Measurements from ENCODE around the gene ZNF664.

Gene ZNF664

DNA sequence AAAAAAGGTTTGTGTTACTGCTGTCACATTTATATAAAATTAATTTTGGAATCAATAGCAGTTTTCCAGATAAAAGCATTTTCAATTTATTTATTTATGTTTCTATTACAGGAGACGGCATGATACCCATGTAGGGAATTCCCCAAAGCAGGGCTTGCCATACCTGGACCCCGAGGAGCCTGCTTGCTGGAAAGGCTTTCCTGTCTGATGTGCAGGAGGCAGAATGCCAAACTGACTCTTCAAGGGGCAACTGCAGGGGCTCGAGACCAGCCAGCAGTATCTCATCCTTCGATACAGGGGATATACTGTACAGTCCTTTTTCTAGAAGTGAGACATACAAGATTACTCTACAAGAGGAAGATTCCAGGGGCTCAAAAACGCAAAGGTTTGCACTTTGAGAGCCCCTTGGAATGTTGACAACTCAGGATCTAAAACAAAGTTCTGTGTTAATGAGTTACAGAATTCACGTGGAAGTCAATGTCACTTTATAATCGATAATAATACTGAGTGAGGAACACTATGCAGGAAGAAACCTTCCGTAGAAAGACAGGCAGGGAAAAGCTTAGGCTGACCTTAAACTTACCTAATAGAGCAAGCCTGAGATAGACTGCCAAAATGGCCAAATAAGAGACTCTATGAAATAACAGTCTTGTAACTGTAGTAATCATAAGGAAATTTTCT is 38.6 kb downstream of the ZNF664 start:
- DNase-seq = no peak

DNA sequence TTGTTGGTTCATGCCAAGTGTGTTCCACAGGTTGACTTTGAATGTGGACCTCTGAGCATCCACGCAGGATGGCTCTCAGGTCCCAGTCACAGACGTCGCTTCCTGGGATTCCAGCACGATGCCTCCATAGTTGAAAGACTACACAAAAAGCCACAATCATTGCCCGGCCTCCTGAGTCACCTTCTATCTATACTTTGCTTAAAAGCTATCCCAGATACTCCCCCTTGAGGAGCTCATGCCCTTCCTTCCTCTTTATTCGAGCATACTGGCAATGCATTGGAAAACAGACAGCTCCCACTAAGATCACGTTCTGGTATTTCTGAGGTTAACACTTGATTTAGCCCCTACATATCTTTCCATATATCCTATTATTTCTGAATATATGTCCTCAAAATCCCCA is 40.1 kb downstream of the ZNF664 start:
- DNase-seq = no peak

DNA sequence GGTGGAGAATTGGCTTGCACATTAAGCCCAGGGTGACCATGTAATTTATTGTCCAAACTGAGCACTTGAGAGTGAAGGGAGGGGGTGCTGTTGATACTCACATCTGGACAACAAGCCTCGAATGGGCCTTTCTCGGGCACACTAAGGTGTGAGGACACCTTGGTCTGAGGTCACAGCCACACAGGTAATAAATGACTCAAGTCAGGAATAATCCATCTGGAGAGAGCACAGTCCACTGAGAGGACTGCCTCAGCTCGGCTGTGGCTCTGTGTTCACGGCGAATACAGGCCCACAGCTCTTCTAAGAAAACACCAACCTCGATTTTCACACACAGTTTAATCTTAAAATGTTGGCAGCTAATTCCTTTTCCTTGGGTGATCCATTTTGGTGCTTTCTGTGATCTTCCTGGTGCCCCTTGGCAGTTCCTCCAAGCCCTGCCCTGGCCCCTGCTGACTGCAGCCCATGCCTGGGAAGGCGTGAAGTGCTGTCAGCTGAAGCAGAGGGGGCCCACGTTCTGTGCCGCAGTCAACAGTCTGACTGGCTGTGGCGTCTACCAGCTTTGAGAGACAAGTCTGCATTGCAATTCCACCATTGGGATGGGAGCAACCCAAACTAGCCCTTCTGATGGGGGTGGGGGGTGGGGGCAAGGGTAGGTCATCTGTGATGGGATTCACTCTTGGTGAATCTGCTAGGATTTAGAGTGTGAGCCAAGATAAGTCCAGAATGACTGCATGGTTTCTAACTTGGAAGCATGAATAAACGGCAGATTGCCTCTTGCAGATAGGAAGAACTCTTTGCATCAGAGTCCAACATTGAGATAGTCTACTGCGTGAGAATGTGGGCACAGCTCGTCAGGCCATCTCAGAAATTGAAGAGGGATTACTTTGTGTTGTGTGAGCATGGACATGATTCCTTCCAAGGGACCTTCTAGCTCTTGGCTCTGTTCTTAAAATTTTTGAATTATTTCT is 42.8 kb downstream of the ZNF664 start:
- DNase-seq = no peak

DNA sequence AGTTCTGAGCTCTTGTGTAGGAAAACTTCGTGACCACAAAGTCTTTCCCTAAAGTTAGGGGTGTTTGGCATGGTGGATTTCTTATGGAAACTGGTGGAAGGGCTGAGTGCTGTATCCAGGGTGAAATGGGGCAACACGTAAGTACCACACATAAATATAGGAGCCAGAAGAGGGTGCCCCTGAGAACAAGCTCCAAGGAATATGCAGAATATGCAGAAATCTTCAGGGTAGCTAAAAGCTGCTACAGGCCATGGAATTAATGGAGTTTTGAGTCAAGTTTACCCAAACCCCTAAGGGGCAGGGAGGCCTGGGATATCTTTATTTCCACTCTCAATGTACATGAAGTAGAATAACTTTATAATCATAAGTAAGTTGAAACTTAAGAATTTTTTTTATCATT is 44.0 kb downstream of the ZNF664 start:
- no peak for DNase-seq

DNA sequence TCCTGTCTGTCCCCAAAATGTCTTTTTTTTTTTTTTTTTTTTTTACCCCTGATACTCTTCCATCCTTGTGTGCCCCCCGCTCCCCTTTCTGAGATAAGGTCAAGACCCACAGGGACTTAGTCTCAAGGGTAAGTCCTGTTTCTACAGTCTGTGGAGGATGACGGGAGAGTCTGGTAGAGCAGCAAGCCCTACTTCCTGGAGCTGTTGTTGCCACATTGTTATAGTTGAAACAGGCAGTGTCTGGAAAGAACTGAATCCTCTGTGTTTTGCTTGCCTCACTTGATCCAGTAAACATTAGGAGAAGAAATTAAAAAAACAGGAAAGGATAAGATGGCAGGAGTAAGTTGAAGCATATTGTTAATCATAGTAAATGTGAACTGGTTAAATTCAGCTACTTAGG is 45.5 kb downstream of the ZNF664 start:
- no peak for DNase-seq

DNA sequence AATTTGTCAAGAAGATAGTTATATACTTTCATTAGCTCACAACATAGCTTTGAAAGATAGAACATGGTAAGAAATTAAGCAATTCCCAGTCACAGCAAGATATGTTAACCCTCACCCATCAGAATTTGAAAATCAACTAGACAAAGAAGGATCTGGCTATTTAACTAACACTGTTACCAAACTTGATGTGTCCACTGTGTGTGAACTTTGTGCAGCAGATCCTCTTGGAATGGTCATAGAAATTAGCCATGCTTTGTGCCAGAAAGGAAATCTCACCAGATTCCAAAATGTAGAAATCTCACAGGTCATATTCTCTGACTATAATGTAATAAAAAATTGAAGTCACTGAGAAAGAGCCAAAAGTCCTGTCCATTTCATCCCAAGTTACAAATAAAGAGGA is 46.1 kb downstream of the ZNF664 start:
- DNase-seq = no peak

DNA sequence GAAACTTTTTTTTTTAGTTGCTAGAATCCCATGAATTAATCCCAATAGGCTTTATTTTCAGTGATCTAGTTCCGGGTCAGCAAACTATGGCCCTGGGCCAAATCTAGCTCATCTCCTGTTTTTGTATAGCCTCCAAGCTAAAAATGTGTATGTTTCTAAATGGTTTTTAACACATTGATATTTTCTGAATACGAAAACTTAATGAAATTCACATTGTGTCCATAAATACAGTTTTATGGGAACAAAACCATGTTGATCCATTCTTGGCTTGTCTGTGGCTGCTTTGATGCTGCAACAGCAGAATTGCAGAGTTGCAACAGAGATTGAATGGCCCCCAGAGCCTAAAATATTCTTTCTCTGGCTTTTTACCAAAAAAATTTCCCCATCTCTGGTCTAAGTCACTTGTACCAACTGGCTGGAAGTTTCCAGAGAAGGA is 47.5 kb downstream of the ZNF664 start:
- DNase-seq = no peak

DNA sequence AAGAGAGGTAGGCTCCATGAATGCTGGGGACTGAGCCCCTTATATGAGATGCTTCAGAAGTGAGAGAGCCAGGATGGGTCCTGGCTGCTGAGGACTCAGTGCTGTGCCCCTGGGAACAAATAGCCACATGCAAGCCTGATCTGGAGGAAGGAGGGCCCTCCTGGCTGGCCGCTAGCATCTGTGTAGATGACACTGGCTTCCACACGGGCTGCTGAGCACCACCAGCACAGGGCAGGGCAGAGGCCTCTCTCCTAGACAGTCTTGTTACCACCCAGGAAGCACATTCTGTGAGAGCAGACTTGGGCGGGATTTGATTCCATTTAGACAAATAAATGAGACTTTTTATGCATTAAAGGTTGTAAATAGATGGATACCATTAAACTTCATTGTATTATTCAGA is 48.0 kb downstream of the ZNF664 start:
- no peak for DNase-seq

DNA sequence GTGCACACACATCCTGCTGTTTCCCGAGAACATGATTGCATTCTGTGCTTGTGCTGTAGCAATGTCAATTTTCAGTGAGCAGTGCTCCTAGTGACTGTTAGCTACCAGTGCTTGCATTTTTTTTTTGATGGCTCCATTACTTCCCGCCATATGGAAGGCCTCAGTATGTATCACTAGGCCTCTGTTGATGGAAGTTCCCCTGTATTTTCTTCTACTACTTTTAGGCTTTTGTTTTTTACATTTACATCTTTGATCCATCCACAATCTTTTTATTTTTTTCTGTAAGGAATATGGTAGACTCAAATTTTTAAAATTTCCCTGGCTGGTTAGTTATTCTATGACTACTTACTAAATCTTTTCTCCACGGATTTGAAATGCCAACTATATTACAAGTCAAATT is 49.1 kb downstream of the ZNF664 start:
- DNase-seq = no peak

DNA sequence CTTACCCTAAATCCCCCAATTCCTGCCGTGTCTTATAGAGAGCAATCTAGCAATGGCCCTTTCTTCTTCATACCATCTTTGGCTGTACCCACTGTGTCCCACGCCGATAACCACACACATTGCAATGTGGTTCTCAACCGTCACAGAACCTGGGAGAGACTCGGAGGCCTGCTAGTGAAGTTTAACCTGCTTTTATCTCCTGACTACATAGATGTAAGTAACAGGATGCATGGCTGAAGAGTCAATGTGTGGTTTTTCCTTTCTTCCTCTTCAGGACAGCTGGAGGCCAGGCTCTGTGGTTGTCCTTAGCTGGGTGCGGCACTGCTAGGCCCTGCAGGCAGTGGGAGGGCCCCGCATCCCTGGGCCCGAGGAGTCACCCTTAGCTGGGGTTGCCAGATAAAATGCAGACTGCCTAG is 51.3 kb downstream of the ZNF664 start:
- DNase-seq = no peak

DNA sequence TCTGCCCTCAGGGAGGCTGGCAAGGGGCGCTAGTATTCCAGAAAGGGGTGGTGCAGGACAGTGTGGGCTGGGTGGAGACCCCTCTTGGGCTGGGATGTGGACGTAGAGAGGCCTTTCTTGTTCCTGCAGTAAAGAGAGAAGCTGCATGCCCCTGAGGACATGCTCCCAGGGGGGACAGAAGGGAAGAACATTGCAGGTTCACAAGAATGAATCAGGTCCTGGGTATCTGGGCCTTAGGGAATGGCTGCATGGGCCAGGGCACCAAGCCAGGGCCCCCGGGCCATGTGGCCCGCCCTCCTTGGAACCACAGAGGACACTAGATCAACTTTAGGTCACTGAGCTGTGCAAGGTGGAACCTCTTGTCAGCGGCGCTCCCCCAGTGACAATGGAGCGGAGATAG is 51.8 kb downstream of the ZNF664 start:
- DNase-seq = no peak

DNA sequence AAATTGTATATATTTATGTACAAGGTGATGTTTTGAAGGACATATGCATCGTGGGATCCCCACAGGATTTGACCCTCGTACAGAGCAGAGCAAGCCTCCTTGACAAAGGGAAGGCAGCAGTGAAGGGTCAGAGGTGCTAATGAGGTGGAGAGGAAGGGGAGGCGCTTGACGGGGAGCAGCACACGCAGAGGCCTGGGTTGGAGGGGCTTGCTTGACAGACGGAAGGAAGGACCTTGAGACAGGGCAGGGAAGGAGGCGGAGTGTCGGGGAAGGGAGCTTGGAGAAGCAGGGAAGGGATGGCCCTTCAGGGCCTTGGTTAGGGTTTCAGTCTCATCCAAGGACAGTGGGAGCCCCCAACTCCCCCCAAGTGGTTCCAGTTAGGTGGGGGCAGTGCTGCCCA is 52.6 kb downstream of the ZNF664 start:
- no peak for DNase-seq

DNA sequence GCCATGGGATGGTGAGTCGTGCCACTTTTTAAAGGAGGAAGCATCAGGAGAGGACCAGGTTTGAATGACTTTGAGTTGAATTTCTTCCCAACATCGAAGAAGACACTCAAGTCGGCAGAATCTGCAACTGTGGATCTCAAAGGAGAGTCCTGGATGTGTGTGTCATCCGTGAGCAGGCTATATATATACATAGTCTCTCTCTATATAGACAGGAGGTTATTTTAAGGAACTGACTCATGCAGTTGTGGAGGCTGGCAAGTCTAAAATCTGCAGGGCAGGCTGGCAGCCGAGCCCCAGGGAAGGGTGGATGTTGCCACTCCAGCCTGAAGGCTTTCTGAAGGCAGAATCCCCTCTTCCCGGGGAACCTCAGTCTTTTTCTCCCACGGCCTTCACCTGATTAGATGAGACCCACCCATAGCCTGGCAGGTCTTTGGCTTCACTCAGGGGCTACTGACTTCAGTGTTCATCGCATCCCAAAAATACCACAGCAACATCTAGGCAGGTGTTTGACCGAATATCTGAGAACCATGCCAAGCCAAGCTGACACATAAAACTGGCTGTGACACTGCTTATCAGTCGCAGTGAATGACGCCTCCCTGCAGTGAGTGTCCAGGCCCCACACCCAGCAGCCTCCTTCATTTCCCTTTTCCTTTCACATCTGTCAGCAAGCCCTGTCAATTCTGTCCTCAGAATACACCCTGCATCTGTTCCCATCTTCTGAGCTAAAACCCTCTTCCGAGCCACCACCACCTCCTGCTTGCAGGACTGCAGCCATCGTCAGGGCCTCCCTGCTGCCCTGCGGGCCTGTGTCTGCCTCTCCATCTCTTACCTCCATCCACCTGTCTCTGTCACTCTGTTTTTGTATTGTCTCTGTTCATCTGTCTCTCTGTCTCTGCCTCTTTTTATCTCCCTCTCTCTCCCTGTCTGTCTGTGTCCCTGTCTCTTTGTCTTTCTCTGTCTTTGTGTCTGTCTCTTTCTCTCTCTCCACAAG is 54.0 kb downstream of the ZNF664 start:
- DNase-seq = no peak

DNA sequence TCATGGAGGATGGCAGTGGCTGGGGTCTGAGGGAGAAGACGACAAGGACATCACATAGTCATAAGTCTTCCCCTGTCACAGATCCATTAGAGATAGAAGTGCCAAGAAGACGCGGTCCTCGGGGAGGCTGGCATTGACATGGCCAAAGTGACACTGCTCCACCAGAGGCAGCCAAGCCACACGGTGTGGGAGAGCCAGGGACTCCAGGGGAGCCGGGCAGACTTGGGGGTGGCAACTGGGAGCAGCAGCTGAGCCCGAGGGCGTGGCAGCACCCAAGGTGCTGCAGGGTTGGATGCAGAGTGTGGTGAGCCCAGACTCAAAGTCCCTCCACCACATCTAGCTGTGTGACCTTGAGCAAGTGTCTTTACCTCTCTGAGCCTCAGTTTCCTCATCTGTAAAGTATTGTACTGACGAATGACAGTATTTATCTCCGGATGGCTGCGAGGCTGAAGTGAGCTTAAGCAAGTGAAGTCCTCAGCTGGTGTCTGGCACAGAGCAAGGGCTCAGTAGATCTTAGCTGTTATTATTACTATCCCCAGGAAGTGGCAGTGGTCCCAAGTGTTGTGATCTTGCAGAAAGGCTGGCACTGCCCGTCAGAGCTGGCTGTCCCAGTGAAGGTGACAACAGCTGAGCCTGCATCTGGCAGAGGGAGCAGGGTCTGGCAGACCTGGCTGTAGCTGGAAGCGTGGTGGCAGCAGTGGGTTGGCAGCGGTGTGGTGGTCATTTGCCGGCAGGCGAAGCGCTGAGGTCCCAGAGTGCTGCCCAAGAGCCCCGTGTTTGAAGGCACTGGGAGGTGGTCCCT is 54.9 kb downstream of the ZNF664 start:
- DNase-seq = no peak

DNA sequence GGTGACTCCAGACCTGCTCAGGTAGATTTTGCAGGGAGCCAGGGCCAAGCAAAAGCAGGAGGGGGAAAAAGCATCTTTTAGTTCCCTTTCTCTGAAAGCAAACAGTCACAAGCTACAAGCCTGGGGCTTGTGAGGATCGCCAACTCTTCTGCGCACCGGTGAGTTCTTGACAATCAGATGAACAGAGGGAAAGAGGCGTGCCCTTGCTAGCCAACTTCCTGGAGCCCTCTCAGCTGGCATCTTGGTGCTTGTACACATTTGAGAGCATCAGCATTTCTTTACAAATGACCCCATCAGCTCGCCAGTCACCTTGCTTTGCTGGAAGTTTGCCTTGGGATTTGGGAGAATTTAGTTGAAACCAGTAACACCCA is 55.5 kb downstream of the ZNF664 start:
- no peak for DNase-seq

DNA sequence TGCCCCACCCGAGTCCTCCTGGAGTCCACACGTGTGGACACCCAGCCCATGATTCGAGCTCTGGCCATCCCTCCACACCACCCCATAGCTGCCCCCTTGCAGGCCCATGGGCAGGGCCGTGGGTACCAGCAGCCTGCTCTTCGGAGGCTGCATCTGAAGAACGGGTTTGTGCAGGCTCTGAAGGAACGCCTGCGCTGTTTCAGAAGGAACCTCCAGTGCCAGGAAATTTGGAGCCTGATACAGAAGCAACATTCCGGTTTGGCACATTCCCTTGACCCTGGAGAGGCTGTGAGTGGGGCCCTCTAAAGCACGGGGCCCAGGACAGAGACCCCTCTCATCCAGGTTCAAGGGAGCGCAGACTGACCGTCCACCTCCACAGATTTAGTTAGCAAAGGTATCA is 57.0 kb downstream of the ZNF664 start:
- no peak for DNase-seq

DNA sequence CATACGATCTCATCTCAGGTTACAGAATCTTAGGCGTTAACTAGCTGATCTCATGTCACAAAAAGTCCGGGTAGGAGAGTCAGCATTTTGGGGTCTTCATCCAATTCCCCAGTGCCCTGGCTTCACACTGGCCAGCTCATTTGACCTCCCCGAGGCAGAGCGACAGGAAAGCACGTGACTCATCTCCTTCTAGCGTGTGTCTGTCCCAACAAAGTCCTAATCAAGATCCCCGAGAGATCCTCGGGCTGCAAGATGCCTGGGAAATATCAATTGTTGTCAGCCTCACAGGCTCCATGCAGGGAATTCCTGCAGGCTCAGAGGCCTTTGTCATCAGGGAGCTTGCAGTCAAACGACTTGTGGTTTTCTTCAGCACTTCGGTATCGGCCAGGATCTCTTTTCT is 57.5 kb downstream of the ZNF664 start:
- no peak for DNase-seq

DNA sequence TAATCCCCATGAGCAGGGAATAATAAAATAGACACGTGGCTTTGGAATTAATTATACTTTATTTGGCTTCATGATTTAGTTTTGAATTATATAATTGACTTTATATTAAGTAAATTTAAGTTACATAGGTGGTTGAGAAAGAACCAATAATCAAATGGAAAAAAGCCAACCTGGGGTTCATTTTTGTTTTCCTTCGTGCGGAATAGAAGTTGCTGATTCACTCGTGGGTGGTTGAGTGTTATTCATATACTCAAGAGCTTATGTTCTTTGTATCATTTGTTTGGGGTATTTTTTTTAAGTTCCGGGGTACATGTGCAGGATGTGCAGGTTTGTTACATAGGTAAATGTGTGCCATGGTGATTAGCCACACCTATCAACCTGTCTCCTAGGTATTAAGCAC is 58.0 kb downstream of the ZNF664 start:
- DNase-seq = no peak

DNA sequence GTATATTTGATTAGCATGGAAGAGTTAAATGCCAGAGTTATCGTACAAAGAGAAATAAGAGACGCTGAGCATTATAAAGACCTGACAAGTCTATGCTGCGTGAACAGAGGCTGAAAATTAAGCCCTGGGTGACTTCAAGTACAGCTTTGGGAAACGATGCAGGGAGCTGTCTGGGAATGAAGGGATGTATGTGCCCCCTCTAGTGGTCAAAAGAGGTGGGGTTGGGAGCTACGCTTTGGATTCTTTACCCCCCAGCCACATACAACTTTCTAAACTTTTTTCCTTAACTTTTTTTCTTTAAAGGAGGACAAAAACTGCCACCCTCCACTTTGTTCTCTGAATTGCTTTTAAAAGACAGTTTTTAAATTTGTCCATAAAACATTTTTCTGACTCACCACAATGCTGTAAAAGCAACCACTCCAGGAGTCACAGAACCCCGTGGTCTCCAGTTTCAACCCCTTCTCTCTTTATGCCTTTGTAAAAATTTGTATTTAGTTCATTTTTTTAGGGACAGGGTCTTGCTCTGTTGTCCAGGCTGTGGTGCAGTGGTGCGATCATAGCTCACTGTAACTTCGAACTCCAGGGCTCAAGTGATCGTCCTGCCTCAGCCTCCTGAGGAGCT is 59.4 kb downstream of the ZNF664 start:
- DNase-seq = no peak

DNA sequence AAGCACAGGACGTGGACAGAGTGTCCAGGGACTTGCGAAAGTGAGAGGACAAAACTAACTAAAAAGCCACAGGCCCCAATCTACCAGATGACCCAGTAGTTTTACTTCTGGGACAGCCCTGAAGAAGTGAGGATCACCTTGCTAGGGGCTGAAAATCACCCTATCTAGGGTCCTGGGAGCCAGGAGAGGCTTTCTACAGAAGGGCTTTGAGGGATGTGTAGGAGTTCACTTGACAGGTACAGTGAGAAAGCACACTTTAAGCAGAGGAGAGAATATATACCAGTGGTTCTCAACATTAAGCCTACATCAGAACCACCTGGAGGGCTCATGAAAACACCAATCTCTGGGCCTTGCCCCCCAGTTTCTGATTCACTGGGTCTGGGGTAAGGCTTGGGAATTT is 60.8 kb downstream of the ZNF664 start:
- no peak for DNase-seq

DNA sequence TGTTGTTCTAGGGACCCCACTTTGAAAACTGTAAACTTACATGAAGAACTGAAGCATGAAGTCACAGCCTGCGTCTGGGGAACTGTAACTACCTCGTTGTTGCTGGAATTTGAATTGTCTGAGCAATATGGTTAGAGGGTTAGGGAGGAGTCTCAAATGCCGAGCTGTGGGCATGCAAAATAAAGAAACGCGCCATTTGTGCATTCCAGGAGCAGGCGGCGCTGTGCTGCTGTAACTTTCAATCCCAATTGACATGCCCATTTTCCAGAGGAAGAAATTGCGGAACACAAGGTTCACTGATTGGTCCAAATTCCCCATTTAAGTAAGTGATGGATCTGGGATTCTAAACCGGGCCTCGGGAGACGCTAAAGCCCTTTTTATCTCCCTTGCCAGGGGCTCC is 61.3 kb downstream of the ZNF664 start:
- no peak for DNase-seq

DNA sequence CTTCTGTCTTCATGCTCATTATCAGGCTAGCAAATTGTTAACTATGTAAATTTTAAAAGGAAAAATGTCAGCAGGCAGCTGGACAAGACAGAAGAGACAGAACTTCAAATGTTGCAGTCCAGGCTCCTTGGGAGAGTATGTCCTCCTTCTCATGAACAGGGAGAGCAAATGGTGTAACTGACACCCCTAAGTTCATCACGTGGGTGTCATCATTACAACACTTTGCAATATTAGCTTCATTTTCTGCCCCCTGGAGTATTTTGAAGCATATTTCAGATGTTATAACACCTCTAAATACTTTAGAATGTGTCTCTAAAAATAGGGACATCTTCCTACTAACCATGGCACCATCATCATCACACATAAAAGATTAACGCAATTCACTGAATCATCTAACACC is 62.1 kb downstream of the ZNF664 start:
- DNase-seq = no peak

Data from activated T-cell treated with anti-CD3 and anti-CD28 coated beads, Interleukin-2, amount 50 U/mL, for 1 hour (primary cell).